Natural killer cell treated with Interleukin-12 subunit alpha and Interleukin-12 subunit beta and Interleukin-15 and Interleukin-18, amount 100 ng/mL, for 72 hours (primary cell): ENCODE measurements around the gene RECQL5. TPM values are rescaled to one million over a fixed set of nuclear protein-coding genes. Genes with fewer than 3 reads are reported as not detected.

ENCODE experiments used
- ATAC-seq, 2 donors: fragments of 150-1000 bp; cut with Tn5 transposase in 1 of 2; sonication (Bioruptor Pico), chemical (Tn5 transposase) in 1 of 2; 2 replicates each; pipeline ENCODE4 v1.10.0; 2021
- DNase-seq: peaks from one replicate; pipeline ENCODE4 v3.0.0; 2022; ENCODE audit warnings: low spot score
- H3K27ac Mint-ChIP-seq, 2 donors: 1 replicate in 1 of 2; 2 replicates in 1 of 2; pipeline ENCODE4 v1.8.0; 2022; ENCODE audit warnings: mixed read lengths in 2 of 2, mild to moderate bottlenecking in 1 of 2, moderate library complexity in 1 of 2
- H3K27me3 Mint-ChIP-seq, 2 donors: 1 replicate in 1 of 2; 2 replicates in 1 of 2; pipeline ENCODE4 v1.8.0; 2022; ENCODE audit warnings: mixed read lengths in 2 of 2
- H3K36me3 Mint-ChIP-seq: one replicate; pipeline ENCODE4 v1.8.0; 2022; ENCODE audit warnings: mixed read lengths
- H3K4me1 Mint-ChIP-seq, 2 donors: 1 replicate in 1 of 2; 2 replicates in 1 of 2; pipeline ENCODE4 v1.8.0; 2022; ENCODE audit warnings: low read depth in 2 of 2, mixed read lengths in 2 of 2, mild to moderate bottlenecking in 1 of 2
- H3K4me3 Mint-ChIP-seq: one replicate; pipeline ENCODE4 v1.8.0; 2022; ENCODE audit warnings: mixed read lengths
- H3K9me3 Mint-ChIP-seq: 2 replicates; pipeline ENCODE4 v1.8.0; 2022; ENCODE audit warnings: mixed read lengths
- total RNA-seq, 2 donors: library from RNA; stranded (reverse); gene quantifications; one replicate each; pipeline ENCODE4 v1.2.3, GENCODE V29; 2022

The RECQL5 gene
- total RNA-seq, 2 donors from 2014 or later, result 32.6 to 59.7 TPM

GRCh38 chr17:75679706-75680211 is 12.8 kb upstream of the RECQL5 start:
- DNase-seq (no peak), ATAC-seq (no peak)
- Mint-ChIP-seq H3K4me1 (peaks cover 0 to 17% of the 10 kb centered on the region in 2 donors), H3K27me3 (no peaks in the 10 kb centered on the region), H3K4me3 (no peak overlapping the region), H3K36me3 (no peaks in the 10 kb centered on the region), H3K27ac (peak overlapping the region in 1 of 2 donors; percentile 63), H3K9me3 (no peaks in the 10 kb centered on the region)

GRCh38 chr17:75676461-75676860 is 9.5 kb upstream of the RECQL5 start:
- no peak for ATAC-seq
- peaks cover 0 to 9% of the 10 kb centered on the region in 2 donors for H3K4me1 Mint-ChIP-seq
- no peaks in the 10 kb centered on the region for H3K9me3 Mint-ChIP-seq
- H3K36me3 Mint-ChIP-seq, result no peaks in the 10 kb centered on the region
- H3K4me3 Mint-ChIP-seq, result no peak overlapping the region
- no peak for DNase-seq
- no peaks in the 10 kb centered on the region for H3K27me3 Mint-ChIP-seq
- H3K27ac Mint-ChIP-seq, result no peak overlapping the region

GRCh38 chr17:75673487-75673886 is 6.5 kb upstream of the RECQL5 start:
- H3K27me3 Mint-ChIP-seq, result no peaks in the 10 kb centered on the region
- DNase-seq (peak; percentile 26), ATAC-seq (no peak)
- H3K4me3 Mint-ChIP-seq, result no peak overlapping the region
- peaks cover 2% of the 10 kb centered on the region for H3K36me3 Mint-ChIP-seq
- no peak overlapping the region for H3K27ac Mint-ChIP-seq
- H3K9me3 Mint-ChIP-seq, result no peaks in the 10 kb centered on the region
- peaks cover 14 to 20% of the 10 kb centered on the region in 2 donors for H3K4me1 Mint-ChIP-seq

- no peak for DNase-seq
- peaks cover 7% of the 10 kb centered on the region for H3K36me3 Mint-ChIP-seq
These were observed 5.1 kb upstream of the RECQL5 start for GRCh38 chr17:75672011-75672410.

GRCh38 chr17:75670868-75671267 is 3.9 kb upstream of the RECQL5 start:
- Mint-ChIP-seq H3K4me3 (no peak overlapping the region), H3K27ac (no peak overlapping the region), H3K4me1 (peaks cover 22 to 24% of the 10 kb centered on the region in 2 donors), H3K36me3 (peaks cover 7% of the 10 kb centered on the region), H3K27me3 (no peaks in the 10 kb centered on the region), H3K9me3 (no peaks in the 10 kb centered on the region)
- DNase-seq (no peak), ATAC-seq (no peak)

More at GRCh38 chr17:75672011-75672410, 5.1 kb upstream of the RECQL5 start:
- no peak overlapping the region for H3K27ac Mint-ChIP-seq
- peaks cover 18 to 21% of the 10 kb centered on the region in 2 donors for H3K4me1 Mint-ChIP-seq
- no peaks in the 10 kb centered on the region for H3K27me3 Mint-ChIP-seq
- H3K4me3 Mint-ChIP-seq, result no peak overlapping the region
- ATAC-seq, result no peak
- H3K9me3 Mint-ChIP-seq, result no peaks in the 10 kb centered on the region

GRCh38 chr17:75668489-75668888 is 1.5 kb upstream of the RECQL5 start:
- DNase-seq, result no peak
- Mint-ChIP-seq H3K36me3 (peaks cover 7% of the 10 kb centered on the region), H3K27ac (no peak overlapping the region), H3K4me3 (no peak overlapping the region), H3K27me3 (no peaks in the 10 kb centered on the region), H3K9me3 (no peaks in the 10 kb centered on the region), H3K4me1 (peaks cover 23 to 24% of the 10 kb centered on the region in 2 donors)
- ATAC-seq, result no peak

GRCh38 chr17:75667825-75668224 is 871 bp upstream of the RECQL5 start:
- H3K4me1 Mint-ChIP-seq, result peaks cover 23 to 24% of the 10 kb centered on the region in 2 donors
- DNase-seq, result no peak
- no peak overlapping the region for H3K4me3 Mint-ChIP-seq
- no peak for ATAC-seq
- peaks cover 7% of the 10 kb centered on the region for H3K36me3 Mint-ChIP-seq
- H3K27me3 Mint-ChIP-seq, result no peaks in the 10 kb centered on the region
- H3K9me3 Mint-ChIP-seq, result no peaks in the 10 kb centered on the region
- no peak overlapping the region for H3K27ac Mint-ChIP-seq

- DNase-seq (no peak), ATAC-seq (no peak)
- no peaks in the 10 kb centered on the region for H3K27me3 Mint-ChIP-seq
- H3K36me3 Mint-ChIP-seq, result peaks cover 7% of the 10 kb centered on the region
- peaks cover 15 to 21% of the 10 kb centered on the region in 2 donors for H3K4me1 Mint-ChIP-seq
- no peak overlapping the region for H3K27ac Mint-ChIP-seq
- H3K4me3 Mint-ChIP-seq, result no peak overlapping the region
- H3K9me3 Mint-ChIP-seq, result no peaks in the 10 kb centered on the region
These were observed 973 bp downstream of the RECQL5 start for GRCh38 chr17:75665981-75666380.

- Mint-ChIP-seq H3K9me3 (no peaks in the 10 kb centered on the region), H3K27me3 (no peaks in the 10 kb centered on the region), H3K4me3 (no peak overlapping the region), H3K36me3 (peaks cover 7% of the 10 kb centered on the region), H3K4me1 (peaks cover 10 to 15% of the 10 kb centered on the region in 2 donors), H3K27ac (no peak overlapping the region)
- no peak for DNase-seq
- ATAC-seq, result no peak
These were observed 2.8 kb downstream of the RECQL5 start for GRCh38 chr17:75664099-75664549.

- H3K4me1 Mint-ChIP-seq, result peaks cover 5% of the 10 kb centered on the region in 2 donors
- H3K27ac Mint-ChIP-seq, result no peak overlapping the region
- DNase-seq (no peak), ATAC-seq (no peak)
- H3K27me3 Mint-ChIP-seq, result no peaks in the 10 kb centered on the region
- no peaks in the 10 kb centered on the region for H3K9me3 Mint-ChIP-seq
- H3K36me3 Mint-ChIP-seq, result no peaks in the 10 kb centered on the region
- no peak overlapping the region for H3K4me3 Mint-ChIP-seq
These were observed 4.4 kb downstream of the RECQL5 start for GRCh38 chr17:75662511-75662910.

- no peaks in the 10 kb centered on the region for H3K36me3 Mint-ChIP-seq
- H3K4me3 Mint-ChIP-seq, result no peak overlapping the region
- DNase-seq, result no peak
- no peak for ATAC-seq
- H3K9me3 Mint-ChIP-seq, result no peaks in the 10 kb centered on the region
- H3K4me1 Mint-ChIP-seq, result peaks cover 5% of the 10 kb centered on the region in 2 donors
- no peaks in the 10 kb centered on the region for H3K27me3 Mint-ChIP-seq
- no peak overlapping the region for H3K27ac Mint-ChIP-seq
These were observed 5.4 kb downstream of the RECQL5 start for GRCh38 chr17:75661531-75661930.

GRCh38 chr17:75658237-75658636 is 8.7 kb downstream of the RECQL5 start:
- H3K27me3 Mint-ChIP-seq, result no peaks in the 10 kb centered on the region
- H3K9me3 Mint-ChIP-seq, result no peaks in the 10 kb centered on the region
- H3K27ac Mint-ChIP-seq, result no peak overlapping the region
- no peaks in the 10 kb centered on the region for H3K36me3 Mint-ChIP-seq
- H3K4me1 Mint-ChIP-seq, result peaks cover 6% of the 10 kb centered on the region in 2 donors
- no peak overlapping the region for H3K4me3 Mint-ChIP-seq
- ATAC-seq (no peak), DNase-seq (no peak)

- DNase-seq (no peak), ATAC-seq (no peak)
- Mint-ChIP-seq H3K27me3 (no peaks in the 10 kb centered on the region), H3K27ac (peak overlapping the region in 1 of 2 donors; percentile 13), H3K9me3 (no peaks in the 10 kb centered on the region), H3K4me3 (no peak overlapping the region), H3K36me3 (no peaks in the 10 kb centered on the region), H3K4me1 (peaks cover 6% of the 10 kb centered on the region in 2 donors)
These were observed 12.8 kb downstream of the RECQL5 start for GRCh38 chr17:75654176-75654575.

GRCh38 chr17:75652934-75653549 is 13.9 kb downstream of the RECQL5 start:
- H3K27ac Mint-ChIP-seq, result no peak overlapping the region
- no peaks in the 10 kb centered on the region for H3K27me3 Mint-ChIP-seq
- H3K9me3 Mint-ChIP-seq, result no peaks in the 10 kb centered on the region
- DNase-seq, result peak; percentile 56
- H3K4me3 Mint-ChIP-seq, result no peak overlapping the region
- H3K36me3 Mint-ChIP-seq, result no peaks in the 10 kb centered on the region
- H3K4me1 Mint-ChIP-seq, result peaks cover 6% of the 10 kb centered on the region in 2 donors
- peak; percentile 65 to 74 for ATAC-seq
